Upper lobe of left lung (tissue), 4 donors: ENCODE measurements around the gene GTF3A.

Experiments used
- CTCF ChIP-seq, 6 experiments: fragments of 450-650 bp in 4 of 6; fragments of 200-600 bp in 2 of 6; sonication (generic) in 2 of 6; IDR thresholded peaks; one replicate each; pipeline ENCODE4 v1.5.1; 2016 to 2019; ENCODE audit warnings: antibody characterized with exemption in 6 of 6
- EP300 ChIP-seq, 4 donors: sonication (generic); formaldehyde crosslinking; IDR thresholded peaks; one replicate each; pipeline ENCODE4 v1.5.1; 2017; ENCODE audit warnings: antibody characterized with exemption in 4 of 4, control low read depth in 2 of 4
- POLR2A ChIP-seq, 4 donors: fragments of 450-650 bp; IDR thresholded peaks; one replicate each; pipeline ENCODE4 v1.5.1; 2016 to 2017; ENCODE audit warnings: antibody characterized with exemption in 4 of 4, mild to moderate bottlenecking in 2 of 4
- POLR2AphosphoS5 ChIP-seq, 2 donors: sonication (generic); formaldehyde crosslinking; IDR thresholded peaks; one replicate each; pipeline ENCODE4 v1.5.1; 2017; ENCODE audit warnings: antibody characterized with exemption in 2 of 2

DNA sequence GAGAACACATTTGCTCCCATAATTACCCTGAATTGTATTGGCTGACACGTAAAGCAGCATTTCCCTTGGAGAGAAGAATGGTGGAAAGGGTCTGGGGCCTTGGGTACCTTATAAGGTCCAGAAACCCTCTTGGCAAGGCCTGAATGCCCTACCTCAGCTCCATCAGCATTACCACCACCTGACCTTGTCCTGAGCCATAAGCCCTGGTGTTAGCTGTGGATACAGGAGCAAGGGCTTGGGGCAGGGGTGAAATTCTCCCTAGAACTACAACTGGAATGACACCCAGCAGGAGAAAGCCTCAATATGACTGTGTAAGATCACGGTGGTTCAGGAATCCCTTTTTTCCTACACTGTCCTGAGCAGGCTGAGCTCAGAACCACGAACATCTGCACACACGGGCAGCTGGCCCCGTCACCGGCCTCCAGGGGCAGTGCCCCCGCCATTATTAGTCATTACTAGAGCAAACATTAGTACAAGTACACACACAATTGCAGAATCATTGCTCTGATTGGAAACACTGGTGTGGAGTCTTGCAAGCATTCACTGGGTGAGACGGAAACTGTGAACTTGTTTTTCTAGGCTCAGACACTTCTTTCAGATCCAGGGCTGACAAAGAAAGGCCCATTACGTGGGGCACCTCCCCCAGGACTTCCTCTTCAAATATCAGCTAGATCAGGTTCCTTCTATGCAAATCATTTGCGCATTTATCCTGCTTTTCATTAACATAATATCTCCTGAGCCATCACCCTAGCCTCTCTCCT, 52.7 kb downstream of the GTF3A start:
- TF ChIP-seq CTCF (IDR thresholded peaks at IDR 0.05) (no peak), POLR2AphosphoS5 (IDR thresholded peaks at IDR 0.05) (no peak), EP300 (IDR thresholded peaks at IDR 0.05) (no peak), POLR2A (IDR thresholded peaks at IDR 0.05) (no peak)
